Measurements from ENCODE around the gene CDH4.

CDH4 gene

DNA sequence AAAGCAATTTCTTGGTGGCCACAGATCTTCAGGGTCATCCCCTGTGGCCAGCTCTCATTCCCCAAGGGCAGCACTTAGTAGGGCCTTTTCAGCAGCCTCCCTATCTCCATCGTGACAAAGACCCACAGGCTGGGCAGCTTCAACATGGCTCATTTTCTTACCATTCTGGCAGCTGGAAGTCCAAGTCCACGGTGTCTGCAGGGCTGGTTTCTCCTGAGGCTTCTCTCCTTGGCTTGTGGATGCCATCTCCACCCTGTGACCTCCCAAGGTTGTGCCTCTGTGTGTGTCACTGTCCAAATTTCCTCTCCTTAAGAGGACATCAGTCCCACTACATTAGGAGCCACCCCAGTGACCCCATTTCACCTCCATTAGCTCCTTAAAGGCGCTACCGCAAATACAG is 161.7 kb downstream of the CDH4 start:
- H3K4me3 ChIP-seq (replicated peaks; ENCODE audit: low read depth, low read length) = no peak overlapping the region
- no peak for TF ChIP-seq CTCF (IDR thresholded peaks at IDR 0.05; ENCODE audit: low read length, missing control alignments)
- DNase-seq (ENCODE audit: low read depth) = no peak

DNA sequence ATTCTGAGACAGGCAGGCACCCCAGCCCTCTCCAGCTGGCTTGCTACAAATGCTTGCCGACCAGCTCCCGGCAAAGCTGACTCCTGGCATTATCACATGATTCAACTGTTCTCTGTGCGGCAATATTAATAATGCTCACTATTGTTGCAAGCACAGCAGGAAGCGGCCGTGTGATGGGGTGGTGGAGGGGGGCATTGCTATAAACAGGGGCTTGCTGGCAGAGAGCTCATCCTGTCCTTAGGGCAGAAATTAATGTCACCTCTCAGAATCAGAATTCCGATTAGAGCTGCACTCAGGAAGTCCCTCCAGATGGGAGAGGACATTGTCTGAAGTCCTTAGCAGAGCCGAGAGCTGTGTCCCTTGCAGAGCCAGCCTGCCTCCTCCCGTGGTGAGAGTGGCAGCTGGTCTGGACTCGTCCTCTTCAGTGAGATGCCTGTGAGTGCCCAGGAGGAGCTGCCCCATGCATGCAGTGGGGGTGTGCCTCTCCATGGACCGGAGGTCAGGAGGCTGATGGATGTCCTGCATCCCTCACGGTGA is 162.5 kb downstream of the CDH4 start:
- DNase-seq (ENCODE audit: low read depth) = no peak
- no peak for TF ChIP-seq CTCF (IDR thresholded peaks at IDR 0.05; ENCODE audit: low read length, missing control alignments)
- H3K4me3 ChIP-seq (replicated peaks; ENCODE audit: low read depth, low read length) = no peak overlapping the region

- H3K4me3 ChIP-seq (replicated peaks; ENCODE audit: low read depth, low read length) = no peak overlapping the region
- no peak for DNase-seq (ENCODE audit: low read depth)
- no peak for TF ChIP-seq CTCF (IDR thresholded peaks at IDR 0.05; ENCODE audit: low read length, missing control alignments)
Observed at GRCh38 chr20:61416546-61416945, 164.5 kb downstream of the CDH4 start.

GRCh38 chr20:61417221-61417941 is 165.3 kb downstream of the CDH4 start:
- no peak for DNase-seq (ENCODE audit: low read depth)
- H3K4me3 ChIP-seq (replicated peaks; ENCODE audit: low read depth, low read length) = no peak overlapping the region
- no peak for TF ChIP-seq CTCF (IDR thresholded peaks at IDR 0.05; ENCODE audit: low read length, missing control alignments)

GRCh38 chr20:61419010-61419409 is 166.9 kb downstream of the CDH4 start:
- no peak for DNase-seq (ENCODE audit: low read depth)
- no peak overlapping the region for H3K4me3 ChIP-seq (replicated peaks; ENCODE audit: low read depth, low read length)
- no peak for TF ChIP-seq CTCF (IDR thresholded peaks at IDR 0.05; ENCODE audit: low read length, missing control alignments)

DNA sequence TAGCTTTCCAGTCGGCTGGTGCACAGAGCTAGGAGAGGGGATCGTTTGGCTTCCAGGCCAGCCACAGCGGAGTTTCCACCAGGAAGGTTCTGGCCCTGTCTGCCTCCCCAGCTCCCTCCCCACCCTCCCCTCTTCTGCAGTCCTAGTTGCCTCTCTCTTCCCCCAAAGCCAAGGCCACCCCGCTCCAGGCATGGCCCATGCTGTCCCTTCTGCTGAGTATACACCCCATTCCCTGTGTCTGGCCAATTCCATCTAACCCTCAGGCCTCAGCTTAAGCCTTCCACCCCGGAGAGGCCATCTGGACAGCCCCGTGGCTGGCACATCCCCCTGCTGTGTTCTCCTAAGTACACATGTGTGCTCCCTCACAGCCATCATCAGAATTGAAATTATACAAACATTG is 167.4 kb downstream of the CDH4 start:
- no peak for TF ChIP-seq CTCF (IDR thresholded peaks at IDR 0.05; ENCODE audit: low read length, missing control alignments)
- no peak for DNase-seq (ENCODE audit: low read depth)
- H3K4me3 ChIP-seq (replicated peaks; ENCODE audit: low read depth, low read length) = no peak overlapping the region

- no peak overlapping the region for H3K4me3 ChIP-seq (replicated peaks; ENCODE audit: low read depth, low read length)
- no peak for TF ChIP-seq CTCF (IDR thresholded peaks at IDR 0.05; ENCODE audit: low read length, missing control alignments)
- no peak for DNase-seq (ENCODE audit: low read depth)
Observed at GRCh38 chr20:61420056-61420455, 168.0 kb downstream of the CDH4 start.
